ENCODE data around the gene CREB5.

The CREB5 gene

GRCh38 chr7:28423918-28424514 is 11.7 kb downstream of the CREB5 start:
- no peak for DNase-seq (ENCODE audit: low read depth)
- no peak for TF ChIP-seq CTCF (conservative IDR thresholded peaks at IDR 0.05; ENCODE audit: low read length)
- no peak overlapping the region for H3K4me3 ChIP-seq (ENCODE audit: low read length)

- TF ChIP-seq CTCF (conservative IDR thresholded peaks at IDR 0.05; ENCODE audit: low read length) = no peak
- no peak overlapping the region for H3K4me3 ChIP-seq (ENCODE audit: low read length)
- DNase-seq (ENCODE audit: low read depth) = no peak
These were observed 13.2 kb downstream of the CREB5 start for GRCh38 chr7:28425496-28425895.

- no peak overlapping the region for H3K4me3 ChIP-seq (ENCODE audit: low read length)
- no peak for DNase-seq (ENCODE audit: low read depth)
- TF ChIP-seq CTCF (conservative IDR thresholded peaks at IDR 0.05; ENCODE audit: low read length) = no peak
These were observed 14.9 kb downstream of the CREB5 start for GRCh38 chr7:28427236-28427635.

GRCh38 chr7:28430616-28431015 is 18.3 kb downstream of the CREB5 start:
- no peak for DNase-seq (ENCODE audit: low read depth)
- no peak for TF ChIP-seq CTCF (conservative IDR thresholded peaks at IDR 0.05; ENCODE audit: low read length)
- no peak overlapping the region for H3K4me3 ChIP-seq (ENCODE audit: low read length)

GRCh38 chr7:28432105-28432504 is 19.8 kb downstream of the CREB5 start:
- peak; percentile 42 for DNase-seq (ENCODE audit: low read depth)
- no peak for TF ChIP-seq CTCF (conservative IDR thresholded peaks at IDR 0.05; ENCODE audit: low read length)
- H3K4me3 ChIP-seq (ENCODE audit: low read length) = no peak overlapping the region

GRCh38 chr7:28433039-28433438 is 20.7 kb downstream of the CREB5 start:
- TF ChIP-seq CTCF (conservative IDR thresholded peaks at IDR 0.05; ENCODE audit: low read length) = no peak
- no peak overlapping the region for H3K4me3 ChIP-seq (ENCODE audit: low read length)
- no peak for DNase-seq (ENCODE audit: low read depth)

GRCh38 chr7:28433699-28434219 is 21.4 kb downstream of the CREB5 start:
- no peak for DNase-seq (ENCODE audit: low read depth)
- no peak overlapping the region for H3K4me3 ChIP-seq (ENCODE audit: low read length)
- no peak for TF ChIP-seq CTCF (conservative IDR thresholded peaks at IDR 0.05; ENCODE audit: low read length)
